NCI-H128 (cell line): ENCODE measurements around the gene NPAS3.

Experiments
- DNase-seq: peaks from one replicate; lab custom pipeline; 2025; ENCODE audit not compliant: unreplicated experiment; lab: John Stamatoyannopoulos, UW

The NPAS3 gene

GRCh38 chr14:33315217-33315616 is 376.5 kb downstream of the NPAS3 start:
- no peak for DNase-seq

GRCh38 chr14:33315721-33316120 is 377.0 kb downstream of the NPAS3 start:
- no peak for DNase-seq

DNA sequence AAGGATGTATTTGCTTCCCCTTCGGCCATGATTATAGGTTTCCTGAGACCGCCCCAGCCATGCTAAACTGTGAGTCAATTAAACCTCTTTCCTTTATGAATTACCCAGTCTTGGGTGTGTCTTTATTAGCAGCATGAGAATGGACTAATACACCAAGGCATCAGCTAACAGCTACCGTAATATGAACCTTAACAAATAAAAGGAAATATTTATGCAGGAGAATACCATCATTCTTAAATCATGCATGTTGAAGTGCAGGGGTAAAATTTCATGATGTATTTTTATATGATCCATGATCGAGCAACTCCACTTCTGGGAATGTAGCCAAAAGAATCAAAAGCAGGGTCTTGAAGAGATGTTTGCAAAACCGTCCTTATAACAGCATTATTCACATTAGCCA is 379.0 kb downstream of the NPAS3 start:
- no peak for DNase-seq

GRCh38 chr14:33323979-33324378 is 385.3 kb downstream of the NPAS3 start:
- DNase-seq, result no peak

DNA sequence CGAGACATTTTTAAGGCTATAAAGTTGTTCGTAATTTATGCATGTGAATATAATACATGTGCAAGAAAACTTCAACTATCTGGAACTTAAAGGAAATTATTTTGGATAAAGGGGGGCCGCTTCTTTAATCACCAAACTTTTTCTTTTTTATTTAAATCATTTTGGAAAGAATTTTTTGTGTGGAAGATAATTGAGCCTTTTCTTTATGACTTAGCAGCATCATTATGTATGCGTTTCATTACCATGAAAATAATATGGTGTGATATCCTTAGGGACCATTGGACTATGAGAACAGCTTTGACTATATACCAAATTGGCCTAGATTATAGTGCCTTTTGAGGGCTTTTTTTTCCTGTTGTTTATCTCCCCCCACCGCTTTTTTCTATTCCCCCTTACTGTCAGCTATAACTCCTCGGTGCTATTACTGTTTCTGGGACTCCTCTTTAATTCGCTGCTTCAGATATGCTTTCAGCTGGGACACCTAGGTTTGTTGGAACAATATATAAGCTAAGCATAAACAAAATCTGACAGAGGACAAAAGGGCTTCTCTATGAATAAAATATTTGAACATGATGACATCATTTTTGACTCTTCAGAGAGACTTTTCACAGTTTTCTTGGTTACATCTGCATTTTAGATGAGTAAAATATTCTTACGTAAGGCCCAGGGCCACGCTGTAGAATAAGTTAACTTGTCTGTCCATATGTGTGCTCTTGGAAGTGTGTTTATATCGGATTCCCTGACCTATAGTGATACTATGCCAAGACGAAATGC is 392.7 kb downstream of the NPAS3 start:
- DNase-seq, result no peak

DNA sequence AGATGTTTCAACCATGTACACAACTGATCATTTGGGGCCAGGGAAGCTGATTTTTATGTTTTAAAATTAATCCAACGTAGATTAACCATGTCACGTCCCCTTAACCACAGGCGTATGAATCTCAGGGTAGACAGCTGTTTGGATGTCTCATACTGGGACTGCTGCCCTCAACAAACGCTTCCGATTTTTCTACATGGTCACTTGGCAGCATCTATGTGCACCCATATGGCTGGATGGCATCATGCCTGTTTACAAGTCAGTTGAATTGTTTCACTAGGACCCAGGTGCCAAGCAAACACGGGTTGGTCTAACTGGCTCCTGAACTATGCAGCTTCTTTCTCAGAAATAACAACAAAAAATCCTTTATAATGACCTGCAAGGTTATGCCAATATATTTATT is 393.8 kb downstream of the NPAS3 start:
- no peak for DNase-seq

DNA sequence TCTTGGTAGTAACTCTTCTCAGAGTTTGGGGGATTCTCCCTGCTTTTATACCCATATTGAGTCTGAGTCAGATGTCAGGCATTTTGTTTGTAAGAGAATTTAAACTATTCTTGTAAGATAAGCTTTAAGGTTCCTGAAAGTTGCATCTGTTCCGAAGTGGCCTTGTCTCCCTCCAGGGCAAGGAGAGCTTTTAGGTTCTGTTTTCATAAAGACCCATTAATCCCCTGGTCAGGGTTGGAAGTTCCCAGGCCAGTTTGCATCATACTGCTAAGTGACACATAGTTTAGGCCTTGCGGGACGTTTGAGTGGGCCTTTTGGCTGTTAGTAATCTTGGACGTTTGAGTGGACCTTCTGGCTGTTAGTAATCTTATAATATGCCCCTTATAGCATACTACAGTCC is 396.7 kb downstream of the NPAS3 start:
- no peak for DNase-seq

DNA sequence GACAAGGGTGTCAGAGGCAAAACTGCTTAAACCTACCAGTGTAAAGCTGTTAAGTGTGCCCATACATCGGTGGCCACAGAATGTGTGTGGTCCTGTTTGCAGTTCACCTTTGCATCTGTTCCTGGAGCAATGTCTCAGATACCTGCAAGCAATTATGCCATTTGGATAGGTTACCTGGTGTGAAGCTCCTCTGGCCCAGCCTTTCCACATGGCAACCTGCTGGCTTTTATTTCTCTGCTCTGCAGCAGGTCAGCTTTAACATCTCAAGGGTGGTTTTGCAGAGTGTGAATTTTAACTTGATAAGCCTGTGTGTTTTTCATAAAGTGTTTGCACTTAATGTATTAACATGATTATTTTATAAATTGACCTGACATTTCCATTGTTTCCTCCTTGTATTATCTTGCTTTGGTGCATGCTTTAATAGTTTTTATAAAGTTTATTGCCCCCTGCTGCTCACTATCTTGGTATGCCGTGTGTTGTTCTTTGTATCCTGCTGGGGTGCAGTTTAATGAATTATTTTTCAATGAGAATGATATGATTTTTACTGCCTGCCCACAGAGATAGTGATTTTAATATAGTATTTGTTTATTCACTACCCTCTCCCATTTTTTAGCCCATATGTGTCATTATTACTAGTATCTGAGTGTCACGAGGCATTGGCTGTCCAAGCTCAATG is 403.8 kb downstream of the NPAS3 start:
- DNase-seq, result no peak

GRCh38 chr14:33343016-33343415 is 404.3 kb downstream of the NPAS3 start:
- no peak for DNase-seq

DNA sequence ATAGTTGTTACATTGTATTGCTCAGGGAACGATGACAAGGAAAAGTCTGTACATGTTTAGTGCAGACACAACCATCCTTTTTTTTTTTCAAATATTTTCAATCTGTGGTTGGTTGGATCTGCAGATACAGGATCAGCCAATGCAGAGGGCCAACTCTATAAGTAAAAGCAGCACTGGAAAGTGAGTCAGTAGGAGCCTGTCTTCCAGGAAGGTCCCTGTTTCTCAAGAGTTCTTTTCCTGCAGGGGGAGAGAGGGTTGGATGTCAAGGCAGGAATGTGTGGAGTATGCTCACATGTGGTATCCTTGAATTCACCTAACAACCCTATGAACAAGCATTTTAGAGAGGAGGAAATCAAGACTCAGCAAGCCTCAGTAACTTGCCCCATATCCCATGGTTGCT is 409.1 kb downstream of the NPAS3 start:
- DNase-seq, result no peak

DNA sequence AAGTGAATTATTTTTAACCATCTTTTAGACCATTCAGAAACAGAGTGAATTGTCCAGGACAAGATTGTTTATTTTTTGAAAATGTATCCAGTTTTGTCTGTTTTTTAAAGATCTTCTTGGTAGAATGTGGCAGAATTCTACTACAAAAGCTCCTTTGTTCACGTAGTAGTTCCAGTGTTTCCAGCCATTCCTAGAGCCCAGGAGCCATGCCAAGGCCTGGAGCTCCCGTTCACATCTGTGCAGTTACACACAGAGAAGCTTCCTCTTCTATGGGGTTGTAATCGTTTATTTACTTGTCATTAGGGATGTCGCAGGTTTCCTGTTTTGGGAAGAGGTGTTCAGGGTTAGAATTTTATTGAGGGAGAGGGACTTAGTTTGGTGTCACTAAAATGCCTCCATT is 409.8 kb downstream of the NPAS3 start:
- DNase-seq, result no peak

- no peak for DNase-seq
These were observed 411.2 kb downstream of the NPAS3 start for GRCh38 chr14:33349871-33350270.

DNA sequence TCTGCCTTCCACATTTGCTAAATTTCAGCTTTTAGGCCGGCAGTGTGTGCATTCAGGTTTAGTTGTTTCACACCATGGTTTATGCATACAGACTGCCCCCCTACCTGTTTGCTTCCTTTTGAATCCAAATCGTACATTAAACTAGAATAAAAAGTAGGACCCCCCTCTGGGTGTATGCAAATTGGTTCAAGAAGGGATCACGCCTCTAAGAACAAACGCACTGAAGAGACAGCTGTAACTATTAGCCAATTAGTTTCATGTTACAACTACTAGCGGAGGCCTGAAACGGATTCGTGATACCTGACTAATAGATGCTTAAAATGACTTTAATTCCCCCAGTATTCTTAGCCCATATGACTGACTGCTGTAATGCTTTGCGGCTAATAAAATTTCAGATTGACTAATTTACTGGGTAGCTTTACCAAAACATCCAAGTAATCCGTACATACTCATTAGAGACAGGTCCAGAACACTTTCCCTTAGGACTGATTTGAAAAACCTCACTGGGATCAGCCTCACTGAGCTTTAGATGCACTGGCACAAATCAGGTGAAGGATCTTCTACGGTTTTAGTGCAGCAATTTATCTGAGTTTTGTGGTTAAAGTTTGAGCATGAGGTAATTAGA is 411.8 kb downstream of the NPAS3 start:
- DNase-seq, result no peak

- no peak for DNase-seq
These were observed 414.1 kb downstream of the NPAS3 start for GRCh38 chr14:33352821-33353220.

- DNase-seq, result no peak
These were observed 417.5 kb downstream of the NPAS3 start for GRCh38 chr14:33356181-33356580.

- DNase-seq, result no peak
These were observed 418.7 kb downstream of the NPAS3 start for GRCh38 chr14:33357225-33358010.

DNA sequence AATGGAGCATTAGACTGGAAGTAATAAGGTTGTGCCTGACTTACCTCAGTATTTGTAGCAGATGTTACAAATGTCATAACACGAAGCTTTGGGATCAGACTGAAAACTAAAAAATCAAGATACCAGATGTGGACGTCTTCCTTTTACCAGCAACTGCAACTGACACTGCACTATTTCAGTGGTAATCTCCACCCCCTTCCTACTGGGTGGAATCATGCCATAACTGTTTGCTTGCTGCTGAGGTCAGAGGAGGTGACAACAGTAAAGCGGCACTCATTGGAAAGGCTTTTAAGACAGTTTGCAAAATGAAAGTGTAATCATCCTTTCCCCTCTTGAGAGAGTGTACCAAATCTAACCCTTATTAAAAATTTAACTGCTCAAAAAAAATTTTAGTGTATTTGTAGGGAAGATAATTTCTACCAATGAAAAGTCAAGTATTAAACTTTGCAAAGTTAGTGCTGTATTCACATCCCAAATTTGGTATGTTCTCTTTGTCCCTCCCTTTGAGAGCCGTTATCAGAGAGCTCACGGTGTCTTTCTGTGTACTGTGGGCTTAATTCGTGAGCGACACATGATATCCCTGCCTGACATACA is 420.7 kb downstream of the NPAS3 start:
- no peak for DNase-seq

GRCh38 chr14:33362934-33363333 is 424.3 kb downstream of the NPAS3 start:
- no peak for DNase-seq

DNA sequence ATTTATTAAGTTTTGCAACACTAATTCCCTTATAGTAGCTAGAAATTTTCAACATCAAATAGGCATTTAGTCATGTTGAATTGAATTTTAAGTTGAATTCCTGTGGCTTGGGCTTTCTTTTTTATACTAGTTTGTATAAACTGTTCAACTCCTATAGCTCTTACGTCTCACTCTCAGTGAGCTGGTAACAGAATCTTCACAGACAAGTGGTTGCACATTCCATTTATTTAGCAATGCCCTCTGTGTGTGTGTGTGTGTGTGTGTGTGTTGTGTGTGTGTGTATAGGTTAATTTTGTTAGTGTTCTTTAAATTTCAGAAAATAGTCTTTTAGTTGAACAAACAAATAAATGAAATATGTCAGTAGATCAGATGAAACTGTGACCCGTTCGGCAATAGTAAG is 425.0 kb downstream of the NPAS3 start:
- DNase-seq, result no peak

- no peak for DNase-seq
These were observed 425.8 kb downstream of the NPAS3 start for GRCh38 chr14:33364466-33364865.

GRCh38 chr14:33369041-33369440 is 430.4 kb downstream of the NPAS3 start:
- no peak for DNase-seq
